A673 (cell line): ENCODE data around the gene BRAT1.

Source experiments
- CTCF ChIP-seq: fragments of 300-800, 200-600 bp; sonication (generic); conservative IDR thresholded peaks from 2 replicates; pipeline ENCODE4 v1.5.1; 2017; ENCODE audit warnings: low read depth, mild to moderate bottlenecking, antibody characterized with exemption, low read length, moderate library complexity, mixed read lengths
- EZH2 ChIP-seq: fragments of 200-600 bp; sonication (generic); IDR thresholded peaks from 2 replicates; pipeline ENCODE4 v1.6.1; 2017; ENCODE audit warnings: borderline replicate concordance, low read depth, mild to moderate bottlenecking, mixed read lengths, antibody characterized with exemption, low read length; ENCODE audit not compliant: poor library complexity, severe bottlenecking

- TF ChIP-seq EZH2 (no peak), CTCF (no peak)
Observed at GRCh38 chr7:2512179-2512661, 43.1 kb downstream of the BRAT1 start.
